H9 (cell line): ENCODE measurements around the gene ATOH7. TPM values are rescaled to one million over a fixed set of nuclear protein-coding genes. Genes with fewer than 3 reads are reported as not detected.

Source experiments
- DNase-seq: peaks from one replicate; pipeline ENCODE4 v3.0.0-alpha.2; 2017
- H2AFZ ChIP-seq: one replicate; pipeline ENCODE4 v1.6.1; 2013; ENCODE audit warnings: mild to moderate bottlenecking, low read length, control low read depth, moderate library complexity
- H2AK5ac ChIP-seq: 2 replicates; pipeline ENCODE4 v1.6.1; 2013; ENCODE audit warnings: low read length, control low read depth, mixed read lengths; ENCODE audit not compliant: insufficient read length
- H2BK120ac ChIP-seq: one replicate; pipeline ENCODE4 v1.6.1; 2013; ENCODE audit warnings: low read depth, mild to moderate bottlenecking, low read length, control low read depth, inconsistent platforms; ENCODE audit not compliant: poor library complexity, severe bottlenecking
- H2BK12ac ChIP-seq: 2 replicates; pipeline ENCODE4 v1.6.1; 2013; ENCODE audit warnings: low read length, control low read depth, mixed read lengths, low read depth; ENCODE audit not compliant: insufficient read length
- H2BK15ac ChIP-seq: 2 replicates; pipeline ENCODE4 v1.6.1; 2013; ENCODE audit warnings: low read depth, low read length, control low read depth
- H2BK20ac ChIP-seq: one replicate; pipeline ENCODE4 v1.6.1; 2013; ENCODE audit warnings: low read depth, mild to moderate bottlenecking, low read length, control low read depth, inconsistent platforms; ENCODE audit not compliant: poor library complexity, severe bottlenecking
- H2BK5ac ChIP-seq: 2 replicates; pipeline ENCODE4 v1.6.1; 2013; ENCODE audit warnings: low read length, control low read depth, mixed read lengths; ENCODE audit not compliant: insufficient read length
- H3K14ac ChIP-seq: 2 replicates; pipeline ENCODE4 v1.6.1; 2013; ENCODE audit warnings: low read length, control low read depth; ENCODE audit not compliant: insufficient read depth
- H3K18ac ChIP-seq: 2 replicates; pipeline ENCODE4 v1.6.1; 2013; ENCODE audit warnings: low read depth, mild to moderate bottlenecking, mixed read lengths, low read length, control low read depth; ENCODE audit not compliant: insufficient read length
- H3K23ac ChIP-seq: 2 replicates; pipeline ENCODE4 v1.6.1; 2013; ENCODE audit warnings: low read length, control low read depth, mixed read lengths, low read depth; ENCODE audit not compliant: insufficient read length
- H3K23me2 ChIP-seq: 2 replicates; pipeline ENCODE4 v1.6.1; 2013; ENCODE audit warnings: low read depth, mild to moderate bottlenecking, mixed read lengths, low read length, control low read depth; ENCODE audit not compliant: insufficient read length, poor library complexity, severe bottlenecking
- H3K27ac ChIP-seq: 2 replicates; pipeline ENCODE4 v1.5.1; 2013; ENCODE audit warnings: low read length, control low read depth, mixed read lengths, low read depth; ENCODE audit not compliant: insufficient read length
- H3K27me3 ChIP-seq: 2 replicates; pipeline ENCODE4 v1.6.1; 2013; ENCODE audit warnings: low read length, control low read depth, inconsistent platforms; ENCODE audit not compliant: insufficient read depth
- H3K4ac ChIP-seq: 2 replicates; pipeline ENCODE4 v1.6.1; 2013; ENCODE audit warnings: low read depth, mild to moderate bottlenecking, control low read depth, inconsistent platforms, low read length, moderate library complexity
- H3K4me1 ChIP-seq: 2 replicates; pipeline ENCODE4 v1.6.1; 2013; ENCODE audit warnings: low read length, control low read depth, inconsistent platforms; ENCODE audit not compliant: insufficient read depth
- H3K4me2 ChIP-seq: 2 replicates; pipeline ENCODE4 v1.6.1; 2013; ENCODE audit warnings: low read length, control low read depth, mixed read lengths; ENCODE audit not compliant: insufficient read length, insufficient read depth
- H3K56ac ChIP-seq: 2 replicates; pipeline ENCODE4 v1.6.1; 2013; ENCODE audit warnings: low read depth, mild to moderate bottlenecking, mixed read lengths, low read length, control low read depth; ENCODE audit not compliant: insufficient read length
- H3K79me1 ChIP-seq: 2 replicates; pipeline ENCODE4 v1.6.1; 2013; ENCODE audit warnings: low read depth, mild to moderate bottlenecking, moderate library complexity, low read length, control low read depth, inconsistent platforms; ENCODE audit not compliant: insufficient read depth, poor library complexity, severe bottlenecking
- H3K79me2 ChIP-seq: 2 replicates; pipeline ENCODE4 v1.6.1; 2013; ENCODE audit warnings: low read length, control low read depth, inconsistent platforms; ENCODE audit not compliant: insufficient read depth
- H3K9ac ChIP-seq: 2 replicates; pipeline ENCODE4 v1.6.1; 2013; ENCODE audit warnings: low read length, control low read depth, mixed read lengths; ENCODE audit not compliant: insufficient read length; ENCODE audit errors: extremely low read depth
- H3K9me3 ChIP-seq: one replicate; pipeline ENCODE4 v1.6.1; 2013; ENCODE audit warnings: low read depth, low read length, inconsistent platforms; ENCODE audit not compliant: control insufficient read depth
- H3T11ph ChIP-seq: one replicate; pipeline ENCODE4 v1.6.1; 2013; ENCODE audit warnings: mild to moderate bottlenecking, low read length, control low read depth, inconsistent platforms
- H4K20me1 ChIP-seq: one replicate; pipeline ENCODE4 v1.6.1; 2013; ENCODE audit not compliant: control insufficient read depth, insufficient read length, insufficient read depth
- H4K5ac ChIP-seq: 2 replicates; pipeline ENCODE4 v1.6.1; 2013; ENCODE audit warnings: low read depth, mild to moderate bottlenecking, mixed read lengths, low read length, control low read depth; ENCODE audit not compliant: insufficient read length
- H4K8ac ChIP-seq: replicated peaks from 2 replicates; pipeline ENCODE4 v1.6.1; 2013; ENCODE audit warnings: low read length, control low read depth, mixed read lengths, low read depth; ENCODE audit not compliant: insufficient read length
- H4K91ac ChIP-seq: 2 replicates; pipeline ENCODE4 v1.6.1; 2013; ENCODE audit warnings: low read depth, mild to moderate bottlenecking, moderate library complexity, mixed read lengths, low read length, control low read depth; ENCODE audit not compliant: insufficient read length
- H3K27ac Mint-ChIP-seq, 3 experiments: 2 replicates in 2 of 3; 3 replicates in 1 of 3; pipeline ENCODE4 v1.8.0; 2020 to 2021; ENCODE audit warnings: mixed read lengths in 3 of 3, mild to moderate bottlenecking in 1 of 3, moderate library complexity in 1 of 3
- H3K27me3 Mint-ChIP-seq: 2 replicates; pipeline ENCODE4 v1.8.0; 2021; ENCODE audit warnings: low read depth, mild to moderate bottlenecking, moderate library complexity, mixed read lengths
- H3K36me3 Mint-ChIP-seq, 3 experiments: 2 replicates in 2 of 3; 3 replicates in 1 of 3; pipeline ENCODE4 v1.8.0; 2020 to 2021; ENCODE audit warnings: low read depth in 3 of 3, mixed read lengths in 3 of 3; ENCODE audit not compliant: insufficient read depth in 1 of 3
- H3K4me1 Mint-ChIP-seq, 2 experiments: 2 replicates each; pipeline ENCODE4 v1.8.0; 2020; ENCODE audit warnings: mixed read lengths in 2 of 2
- H3K4me3 Mint-ChIP-seq, 2 experiments: 2 replicates in 1 of 2; 3 replicates in 1 of 2; pipeline ENCODE4 v1.8.0; 2020 to 2021; ENCODE audit warnings: mild to moderate bottlenecking in 2 of 2, mixed read lengths in 2 of 2, moderate library complexity in 1 of 2
- H3K9me3 Mint-ChIP-seq, 2 experiments: 2 replicates in 1 of 2; 3 replicates in 1 of 2; pipeline ENCODE4 v1.8.0; 2020; ENCODE audit warnings: mild to moderate bottlenecking in 2 of 2, mixed read lengths in 2 of 2, moderate library complexity in 1 of 2
- WGBS: extraction: QIAGEN DNeasy Blood & Tissue Kit; methylation state at CpG from one replicate; pipeline ENCODE4 v1.1.7; 2013; ENCODE audit warnings: missing lambda C conversion rate, low lambda C conversion rate, mixed read lengths; ENCODE audit not compliant: insufficient read length; ENCODE audit errors: extremely low coverage; 5-methylcytosine and 5-hydroxymethylcytosine counted together
- total RNA-seq: library from RNA; stranded (reverse); gene quantifications from 2 replicates; pipeline ENCODE4 v1.2.1, GENCODE V29; 2021
- TF ChIP-seq, protein P1 (sequence below): fragments of 200-600 bp; sonication (generic); conservative IDR thresholded peaks from 3 replicates; pipeline ENCODE4 v1.8.0; 2021; ENCODE audit warnings: antibody characterized with exemption, mild to moderate bottlenecking

ATOH7 gene
- total RNA-seq, 1 experiment from 2014 or later: 0.20 TPM

DNA sequence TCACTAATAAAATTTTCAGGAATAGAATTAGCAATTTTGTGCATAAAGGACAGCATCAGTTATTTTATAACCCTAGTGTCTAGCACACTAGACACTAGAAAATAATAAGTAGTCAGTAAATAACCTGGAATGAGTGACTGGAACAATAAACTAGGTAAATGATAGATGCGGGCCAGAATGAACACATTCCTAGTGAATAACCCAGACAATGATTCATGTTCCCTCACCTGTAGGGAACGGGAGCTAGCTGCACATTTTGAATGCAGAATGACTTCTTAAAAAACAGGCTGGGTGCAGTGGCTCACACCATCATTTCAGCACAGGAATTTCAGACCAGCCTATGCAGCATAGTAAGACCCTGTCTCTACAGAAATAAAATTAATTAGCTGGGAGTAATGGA lies 3.2 kb upstream of the ATOH7 start:
- no peak overlapping the region for H3T11ph ChIP-seq
- H3K79me1 ChIP-seq: no peaks in the 10 kb centered on the region
- no peak overlapping the region for H2AFZ ChIP-seq
- DNase-seq: no peak
- H4K8ac ChIP-seq: no peak overlapping the region
- no CpG with 5 or more reads among the region's 2 CpGs for WGBS
- no peak overlapping the region for H4K91ac ChIP-seq
- no peaks in the 10 kb centered on the region; the same call in 1 of the 2 replicates for H3K27me3 ChIP-seq
- no peak overlapping the region for H2BK120ac ChIP-seq
- H3K56ac ChIP-seq: no peak overlapping the region
- no peak overlapping the region for H4K5ac ChIP-seq
- no peak overlapping the region for H3K14ac ChIP-seq
- H3K4me1 ChIP-seq: no peaks in the 10 kb centered on the region; the same call in 1 of the 2 replicates
- H2BK12ac ChIP-seq: no peak overlapping the region
- peaks cover 8% of the 10 kb centered on the region for H3K23me2 ChIP-seq
- H3K9me3 Mint-ChIP-seq: no peaks in the 10 kb centered on the region
- no peak overlapping the region for H2BK20ac ChIP-seq
- no peak overlapping the region for H2AK5ac ChIP-seq
- H3K4me2 ChIP-seq: no peak overlapping the region
- no peak overlapping the region for H3K4me3 Mint-ChIP-seq
- H3K23ac ChIP-seq: no peak overlapping the region
- H3K27ac ChIP-seq: no peak overlapping the region
- no peak overlapping the region for H3K9ac ChIP-seq
- no peak overlapping the region for H3K18ac ChIP-seq
- H3K4me1 Mint-ChIP-seq: peaks cover 10 to 11% of the 10 kb centered on the region in 2 experiments
- H4K20me1 ChIP-seq: no peaks in the 10 kb centered on the region
- H3K79me2 ChIP-seq: no peaks in the 10 kb centered on the region
- peaks cover 31% of the 10 kb centered on the region for H3K27me3 Mint-ChIP-seq
- no peaks in the 10 kb centered on the region for H3K36me3 Mint-ChIP-seq
- no peak overlapping the region for H3K27ac Mint-ChIP-seq
- H2BK5ac ChIP-seq: no peak overlapping the region
- H3K9me3 ChIP-seq: no peaks in the 10 kb centered on the region
- TF ChIP-seq, protein P1, sequence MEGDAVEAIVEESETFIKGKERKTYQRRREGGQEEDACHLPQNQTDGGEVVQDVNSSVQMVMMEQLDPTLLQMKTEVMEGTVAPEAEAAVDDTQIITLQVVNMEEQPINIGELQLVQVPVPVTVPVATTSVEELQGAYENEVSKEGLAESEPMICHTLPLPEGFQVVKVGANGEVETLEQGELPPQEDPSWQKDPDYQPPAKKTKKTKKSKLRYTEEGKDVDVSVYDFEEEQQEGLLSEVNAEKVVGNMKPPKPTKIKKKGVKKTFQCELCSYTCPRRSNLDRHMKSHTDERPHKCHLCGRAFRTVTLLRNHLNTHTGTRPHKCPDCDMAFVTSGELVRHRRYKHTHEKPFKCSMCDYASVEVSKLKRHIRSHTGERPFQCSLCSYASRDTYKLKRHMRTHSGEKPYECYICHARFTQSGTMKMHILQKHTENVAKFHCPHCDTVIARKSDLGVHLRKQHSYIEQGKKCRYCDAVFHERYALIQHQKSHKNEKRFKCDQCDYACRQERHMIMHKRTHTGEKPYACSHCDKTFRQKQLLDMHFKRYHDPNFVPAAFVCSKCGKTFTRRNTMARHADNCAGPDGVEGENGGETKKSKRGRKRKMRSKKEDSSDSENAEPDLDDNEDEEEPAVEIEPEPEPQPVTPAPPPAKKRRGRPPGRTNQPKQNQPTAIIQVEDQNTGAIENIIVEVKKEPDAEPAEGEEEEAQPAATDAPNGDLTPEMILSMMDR: no peak
- no peak overlapping the region for H2BK15ac ChIP-seq
- H3K4ac ChIP-seq: no peak overlapping the region
